ENCODE results near the gene CALCOCO1. TPM values are rescaled to one million over a fixed set of nuclear protein-coding genes. Genes with fewer than 3 reads are reported as not detected.

The CALCOCO1 gene
- total RNA-seq, 4 donors from 2014 or later: 158 to 385 (median 239) TPM

DNA sequence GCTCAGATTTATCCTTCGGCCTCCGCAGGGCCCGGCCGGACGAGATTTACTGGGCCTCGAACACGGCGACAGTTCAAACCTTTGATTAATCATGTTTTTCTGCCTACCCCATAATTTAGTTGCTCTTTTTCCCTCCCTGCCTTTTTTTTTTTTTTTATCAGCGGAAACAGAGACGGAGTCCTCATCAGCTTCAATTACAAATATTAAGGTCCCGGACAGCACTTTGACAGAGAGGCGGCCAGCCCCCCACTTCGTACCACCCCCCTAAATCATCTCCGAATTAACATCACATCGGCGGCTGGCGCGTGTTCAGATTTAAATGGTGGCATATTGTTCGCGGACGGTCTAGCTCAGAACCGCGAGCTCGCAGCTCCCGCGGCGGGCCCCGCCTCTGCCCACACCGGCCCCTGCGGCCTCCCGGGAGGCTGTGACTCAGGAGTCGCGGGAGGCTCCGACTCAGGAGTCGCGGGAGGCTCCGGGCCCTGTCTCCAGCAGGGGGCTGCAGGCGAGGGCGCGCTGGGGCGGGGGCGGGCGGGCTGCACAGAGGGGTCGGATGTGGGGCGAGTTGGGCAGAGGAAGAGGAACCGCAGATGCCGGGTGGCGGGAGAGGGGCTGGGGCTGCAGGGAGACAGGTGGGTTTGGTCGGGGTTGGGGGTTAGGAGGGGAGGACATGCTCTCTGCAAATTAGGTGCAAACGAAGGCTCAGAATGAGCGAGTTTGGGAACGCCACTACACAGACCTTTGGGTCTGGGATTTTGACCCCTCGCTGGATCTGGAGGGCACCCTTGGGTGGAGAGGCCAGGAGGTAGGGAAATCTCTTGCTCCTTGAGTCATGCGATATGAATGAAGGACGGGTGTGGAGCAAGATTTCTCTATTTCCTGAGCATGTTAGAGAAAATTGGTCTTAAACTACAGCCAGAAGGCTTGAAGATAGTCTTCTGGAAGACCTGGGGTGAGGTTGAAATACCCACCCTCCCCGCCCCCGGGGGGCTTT, 31.8 kb downstream of the CALCOCO1 start:
- TF ChIP-seq POLR2A (IDR thresholded peaks at IDR 0.05): no peak
- TF ChIP-seq, protein P1, sequence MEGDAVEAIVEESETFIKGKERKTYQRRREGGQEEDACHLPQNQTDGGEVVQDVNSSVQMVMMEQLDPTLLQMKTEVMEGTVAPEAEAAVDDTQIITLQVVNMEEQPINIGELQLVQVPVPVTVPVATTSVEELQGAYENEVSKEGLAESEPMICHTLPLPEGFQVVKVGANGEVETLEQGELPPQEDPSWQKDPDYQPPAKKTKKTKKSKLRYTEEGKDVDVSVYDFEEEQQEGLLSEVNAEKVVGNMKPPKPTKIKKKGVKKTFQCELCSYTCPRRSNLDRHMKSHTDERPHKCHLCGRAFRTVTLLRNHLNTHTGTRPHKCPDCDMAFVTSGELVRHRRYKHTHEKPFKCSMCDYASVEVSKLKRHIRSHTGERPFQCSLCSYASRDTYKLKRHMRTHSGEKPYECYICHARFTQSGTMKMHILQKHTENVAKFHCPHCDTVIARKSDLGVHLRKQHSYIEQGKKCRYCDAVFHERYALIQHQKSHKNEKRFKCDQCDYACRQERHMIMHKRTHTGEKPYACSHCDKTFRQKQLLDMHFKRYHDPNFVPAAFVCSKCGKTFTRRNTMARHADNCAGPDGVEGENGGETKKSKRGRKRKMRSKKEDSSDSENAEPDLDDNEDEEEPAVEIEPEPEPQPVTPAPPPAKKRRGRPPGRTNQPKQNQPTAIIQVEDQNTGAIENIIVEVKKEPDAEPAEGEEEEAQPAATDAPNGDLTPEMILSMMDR (IDR thresholded peaks at IDR 0.05 in 4 of 5, conservative IDR thresholded peaks at IDR 0.05 in 1 of 5): no peak
- DNase-seq (no peak), ATAC-seq (no peak)
- Histone ChIP-seq H3K27ac (no peak overlapping the region), H3K9me3 (no peaks in the 10 kb centered on the region), H3K4me1 (peaks cover 0 to 5% of the 10 kb centered on the region in 2 donors), H3K36me3 (no peaks in the 10 kb centered on the region), H3K4me3 (peak overlapping the region in 2 of 4 donors; percentile 32 to 42), H3K27me3 (peaks cover 32 to 42% (median 35%) of the 10 kb centered on the region in 3 donors)
- intact Hi-C loops (cut with DNase I; ENCODE audit: low total_unique reads) (no loop called here), in situ Hi-C loops (cut with MboI; ENCODE audit: low sequenced_read_pairs in 4 of 4) (no loop called here)

DNA sequence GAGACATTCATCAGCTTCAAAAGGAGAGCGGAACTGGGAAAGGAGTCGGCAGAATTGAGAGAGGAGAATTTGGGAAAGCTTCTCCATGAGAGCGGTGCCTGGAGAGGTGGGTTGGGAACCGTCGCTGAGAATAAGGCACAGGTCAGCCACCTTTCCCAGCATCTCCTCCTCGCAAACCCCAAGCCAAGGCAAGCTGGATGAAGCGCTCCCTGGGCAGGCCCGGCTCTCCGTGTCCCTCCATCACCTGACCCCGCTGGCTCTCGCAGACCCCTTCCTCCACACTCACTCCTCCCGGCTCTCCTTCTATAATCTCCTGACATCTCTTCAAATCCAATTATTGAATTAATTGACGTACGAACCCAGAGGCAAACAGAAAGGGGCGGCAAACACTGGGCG, 32.5 kb downstream of the CALCOCO1 start:
- intact Hi-C loops (cut with DNase I; ENCODE audit: low total_unique reads): no loop called here
- Histone ChIP-seq H3K4me3 (no peak overlapping the region), H3K27ac (no peak overlapping the region), H3K36me3 (no peaks in the 10 kb centered on the region), H3K27me3 (peaks cover 32 to 40% (median 35%) of the 10 kb centered on the region in 3 donors), H3K9me3 (no peaks in the 10 kb centered on the region), H3K4me1 (peaks cover 0 to 5% of the 10 kb centered on the region in 2 donors)
- DNase-seq (no peak), ATAC-seq (no peak)
- in situ Hi-C loops (cut with MboI; ENCODE audit: low sequenced_read_pairs in 4 of 4): no loop called here
- TF ChIP-seq, protein P1 (IDR thresholded peaks at IDR 0.05 in 4 of 5, conservative IDR thresholded peaks at IDR 0.05 in 1 of 5): no peak
- TF ChIP-seq POLR2A (IDR thresholded peaks at IDR 0.05): no peak

DNA sequence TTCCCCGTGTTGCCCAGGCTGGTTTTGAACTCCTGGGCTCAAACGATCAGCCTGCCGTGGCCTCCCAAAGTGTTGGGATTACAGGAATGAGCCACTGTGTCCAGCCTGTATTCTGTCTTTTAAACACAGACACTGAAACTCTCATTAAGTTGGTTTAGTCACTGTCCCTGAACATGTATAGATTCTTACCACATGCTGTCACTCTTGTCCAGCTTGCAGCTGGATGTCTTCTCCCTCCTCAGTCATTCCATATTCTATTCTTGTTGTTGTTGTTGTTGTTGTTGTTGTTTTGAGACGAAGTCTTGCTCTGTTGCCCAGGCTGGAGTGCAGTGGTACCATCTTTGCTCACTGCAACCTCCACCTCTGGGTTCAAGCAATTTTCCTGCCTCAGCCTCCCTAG, 39.1 kb downstream of the CALCOCO1 start:
- Histone ChIP-seq H3K4me3 (no peak overlapping the region), H3K36me3 (no peaks in the 10 kb centered on the region), H3K4me1 (no peaks in the 10 kb centered on the region), H3K27ac (no peak overlapping the region), H3K9me3 (no peaks in the 10 kb centered on the region), H3K27me3 (no peaks in the 10 kb centered on the region)
- intact Hi-C loops (cut with DNase I; ENCODE audit: low total_unique reads) (no loop called here), in situ Hi-C loops (cut with MboI; ENCODE audit: low sequenced_read_pairs in 4 of 4) (no loop called here)
- no peak for ATAC-seq
- no peak for DNase-seq
- TF ChIP-seq POLR2A (IDR thresholded peaks at IDR 0.05): no peak
- TF ChIP-seq, protein P1 (IDR thresholded peaks at IDR 0.05 in 4 of 5, conservative IDR thresholded peaks at IDR 0.05 in 1 of 5): no peak

DNA sequence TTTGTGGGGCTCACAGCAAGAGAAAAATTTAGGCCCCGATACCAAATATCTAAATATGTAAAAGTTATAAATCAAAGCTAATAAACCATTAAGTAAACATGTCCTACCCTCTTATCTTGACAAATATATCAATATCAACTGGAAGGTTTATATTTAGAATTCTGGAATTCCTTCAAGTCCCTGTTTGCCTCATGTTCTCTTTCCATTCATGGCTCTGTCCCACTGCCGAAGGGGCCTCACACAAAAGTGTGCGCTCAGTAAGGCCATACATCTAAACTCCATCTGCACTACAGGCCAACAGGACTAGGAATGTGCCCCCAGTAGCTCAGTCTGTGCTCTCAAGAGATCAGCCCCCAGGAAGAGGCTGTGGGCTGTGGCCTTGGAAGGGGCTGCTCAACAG, 40.8 kb downstream of the CALCOCO1 start:
- DNase-seq (no peak), ATAC-seq (no peak)
- TF ChIP-seq POLR2A (IDR thresholded peaks at IDR 0.05): no peak
- TF ChIP-seq, protein P1 (IDR thresholded peaks at IDR 0.05 in 4 of 5, conservative IDR thresholded peaks at IDR 0.05 in 1 of 5): no peak
- in situ Hi-C loops (cut with MboI; ENCODE audit: low sequenced_read_pairs in 4 of 4): no loop called here
- Histone ChIP-seq H3K4me1 (no peaks in the 10 kb centered on the region), H3K9me3 (no peaks in the 10 kb centered on the region), H3K27ac (no peak overlapping the region), H3K36me3 (no peaks in the 10 kb centered on the region), H3K27me3 (no peaks in the 10 kb centered on the region), H3K4me3 (no peak overlapping the region)
- intact Hi-C loops (cut with DNase I; ENCODE audit: low total_unique reads): no loop called here
